Measurements from ENCODE around the gene PDZRN3. TPM values are rescaled to one million over a fixed set of nuclear protein-coding genes. Genes with fewer than 3 reads are reported as not detected.

Gene PDZRN3
- total and polyA plus RNA-seq, 2 experiments from 2014 or later, result 42.9 to 60.5 TPM

DNA sequence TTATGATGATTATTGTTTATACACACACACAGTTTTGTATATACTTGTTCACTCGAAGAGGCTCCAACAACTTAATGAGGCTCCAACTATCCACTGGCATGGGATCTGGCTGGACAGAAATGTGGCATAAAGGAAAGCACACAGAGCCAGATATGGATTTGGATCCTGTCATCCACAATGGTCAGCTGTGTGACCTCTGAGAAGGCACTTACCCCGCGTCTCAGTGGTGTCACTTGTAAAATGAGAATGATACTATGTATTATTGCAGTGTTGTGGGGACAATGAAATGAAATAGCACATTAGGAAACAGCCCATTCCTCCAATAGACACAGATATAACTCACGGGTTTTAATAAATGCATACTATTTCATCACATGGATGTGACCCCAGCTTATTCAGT lies 42.2 kb downstream of the PDZRN3 start:
- 87% methylated on average over 4 of the region's 4 CpGs for WGBS (ENCODE audit: low lambda C conversion rate, missing lambda C conversion rate)
- DNase-seq (ENCODE audit: low spot score), result no peak
- Histone ChIP-seq H3K36me3 (replicated peaks; ENCODE audit: insufficient read depth, low read depth) (no peaks in the 10 kb centered on the region), H3K79me2 (peaks cover 83% of the 10 kb centered on the region), H3K9me2 (replicated peaks; ENCODE audit: insufficient read depth) (no peaks in the 10 kb centered on the region), H3K4me3 (no peak overlapping the region), H3K4me1 (ENCODE audit: insufficient read depth) (peaks cover 15% of the 10 kb centered on the region), H3K27me3 (no peaks in the 10 kb centered on the region), H3K9me3 (ENCODE audit: low read depth) (no peaks in the 10 kb centered on the region), H3K4me2 (no peak overlapping the region), H4K20me1 (ENCODE audit: insufficient read depth, poor library complexity, severe bottlenecking) (peaks cover 3% of the 10 kb centered on the region), H3K27ac (no peak overlapping the region), H2AFZ (no peak overlapping the region)
- TF ChIP-seq EZH2phosphoT487 (IDR thresholded peaks at IDR 0.05; ENCODE audit: low read depth, severe bottlenecking, unreplicated experiment), result no peak
- no peak for TF ChIP-seq EZH2 (IDR thresholded peaks at IDR 0.05; ENCODE audit: borderline replicate concordance)
- no peak for TF ChIP-seq CTCF (IDR thresholded peaks at IDR 0.05; ENCODE audit: poor library complexity)

DNA sequence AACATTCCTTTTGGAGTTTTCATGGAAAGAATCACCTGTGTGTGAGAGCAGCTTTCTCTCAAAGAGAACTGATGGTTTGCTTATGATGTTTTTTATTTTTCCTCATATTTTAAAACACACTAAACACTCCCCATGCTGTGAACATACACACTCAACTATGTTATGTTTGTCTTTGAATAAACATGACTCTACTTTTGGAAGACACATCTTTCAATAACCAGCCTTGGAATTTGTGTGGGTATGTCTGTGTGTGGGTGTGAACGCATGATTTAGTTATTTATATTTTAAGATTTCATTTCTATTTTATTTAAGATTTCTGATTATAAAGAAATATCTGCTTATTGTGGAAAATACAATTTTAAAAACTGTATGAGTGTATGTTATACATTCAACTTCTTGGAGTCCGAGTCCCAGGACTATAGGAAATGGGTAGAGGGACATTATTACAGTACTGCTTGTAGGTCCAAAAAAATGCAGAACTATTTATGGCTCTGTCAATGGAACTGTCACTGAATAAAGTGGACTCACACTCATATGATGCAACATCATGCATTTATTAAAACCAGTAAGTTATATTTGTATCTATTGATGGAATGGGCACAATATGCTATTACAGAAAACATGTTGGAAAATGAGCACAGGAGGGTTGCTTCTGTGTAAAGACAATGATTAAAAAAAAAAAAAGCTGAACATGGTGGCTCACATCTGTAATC lies 43.5 kb downstream of the PDZRN3 start:
- Histone ChIP-seq H3K79me2 (peaks cover 83% of the 10 kb centered on the region), H3K9me2 (replicated peaks; ENCODE audit: insufficient read depth) (no peaks in the 10 kb centered on the region), H3K27ac (peak overlapping the region; percentile 28)

GRCh38 chr3:73580343-73580742 lies 44.4 kb downstream of the PDZRN3 start:
- 71% methylated on average over 2 of the region's 2 CpGs for WGBS (ENCODE audit: low lambda C conversion rate, missing lambda C conversion rate)
- Histone ChIP-seq H3K27ac (peak overlapping the region; percentile 28), H3K4me2 (no peak overlapping the region), H2AFZ (no peak overlapping the region), H3K79me2 (peaks cover 83% of the 10 kb centered on the region), H3K9me3 (ENCODE audit: low read depth) (no peaks in the 10 kb centered on the region), H3K4me1 (ENCODE audit: insufficient read depth) (peaks cover 17% of the 10 kb centered on the region), H3K4me3 (no peak overlapping the region), H3K27me3 (no peaks in the 10 kb centered on the region), H3K9me2 (replicated peaks; ENCODE audit: insufficient read depth) (no peaks in the 10 kb centered on the region), H4K20me1 (ENCODE audit: insufficient read depth, poor library complexity, severe bottlenecking) (peaks cover 3% of the 10 kb centered on the region), H3K36me3 (replicated peaks; ENCODE audit: insufficient read depth, low read depth) (no peaks in the 10 kb centered on the region)
- TF ChIP-seq CTCF (IDR thresholded peaks at IDR 0.05; ENCODE audit: poor library complexity), result no peak
- no peak for TF ChIP-seq EZH2 (IDR thresholded peaks at IDR 0.05; ENCODE audit: borderline replicate concordance)
- TF ChIP-seq EZH2phosphoT487 (IDR thresholded peaks at IDR 0.05; ENCODE audit: low read depth, severe bottlenecking, unreplicated experiment), result no peak
- DNase-seq (ENCODE audit: low spot score), result peak; percentile 26

More for the DNA sequence above, 43.5 kb downstream of the PDZRN3 start:
- WGBS (ENCODE audit: low lambda C conversion rate, missing lambda C conversion rate), result 92% methylated on average over 2 of the region's 2 CpGs
- Histone ChIP-seq H3K36me3 (replicated peaks; ENCODE audit: insufficient read depth, low read depth) (no peaks in the 10 kb centered on the region), H4K20me1 (ENCODE audit: insufficient read depth, poor library complexity, severe bottlenecking) (peaks cover 3% of the 10 kb centered on the region), H2AFZ (no peak overlapping the region), H3K4me2 (no peak overlapping the region), H3K4me3 (no peak overlapping the region), H3K27me3 (no peaks in the 10 kb centered on the region), H3K4me1 (ENCODE audit: insufficient read depth) (peaks cover 17% of the 10 kb centered on the region), H3K9me3 (ENCODE audit: low read depth) (no peaks in the 10 kb centered on the region)
- no peak for DNase-seq (ENCODE audit: low spot score)
- TF ChIP-seq CTCF (IDR thresholded peaks at IDR 0.05; ENCODE audit: poor library complexity) (no peak), EZH2phosphoT487 (IDR thresholded peaks at IDR 0.05; ENCODE audit: low read depth, severe bottlenecking, unreplicated experiment) (no peak), EZH2 (IDR thresholded peaks at IDR 0.05; ENCODE audit: borderline replicate concordance) (no peak)
